ENCODE results near the gene KTN1.

Gene KTN1

DNA sequence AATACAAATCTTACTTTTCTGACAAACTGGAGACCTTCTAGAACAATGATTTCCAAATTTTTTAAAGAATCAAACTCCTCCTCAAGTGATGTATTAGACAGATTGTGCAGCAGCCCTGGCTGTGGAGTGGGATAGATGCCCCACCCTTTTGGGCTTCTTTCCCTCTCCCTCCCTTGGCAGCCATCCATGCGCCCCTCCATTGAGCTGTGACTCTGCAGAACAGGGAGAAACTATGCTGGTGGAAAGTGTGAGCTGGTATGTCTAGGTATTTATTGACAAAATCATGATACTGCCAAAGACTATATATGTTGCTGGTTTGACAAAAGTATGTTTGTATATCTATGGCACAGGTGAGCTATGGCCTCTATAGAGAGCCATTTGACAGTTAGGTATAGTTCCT lies 138.5 kb downstream of the KTN1 start:
- DNase-seq: no peak

DNA sequence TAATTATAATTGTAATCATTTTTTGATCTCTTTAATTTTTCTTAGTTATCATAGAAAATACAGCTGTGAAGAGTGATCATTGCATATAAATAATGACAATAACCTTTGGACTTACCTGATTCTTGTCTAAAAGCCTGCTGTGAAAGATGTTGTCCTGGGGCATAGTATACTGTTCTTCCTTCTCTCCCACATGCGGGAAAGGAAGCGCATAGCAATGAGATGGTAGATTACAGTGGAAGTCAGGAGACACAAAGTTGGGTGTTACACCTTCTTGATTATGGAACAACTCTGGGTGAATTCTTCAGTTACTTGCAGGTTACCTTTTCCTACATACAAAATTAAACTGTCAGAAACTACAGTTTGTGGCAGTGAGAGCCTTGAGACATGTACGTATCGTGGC lies 140.8 kb downstream of the KTN1 start:
- no peak for DNase-seq

DNA sequence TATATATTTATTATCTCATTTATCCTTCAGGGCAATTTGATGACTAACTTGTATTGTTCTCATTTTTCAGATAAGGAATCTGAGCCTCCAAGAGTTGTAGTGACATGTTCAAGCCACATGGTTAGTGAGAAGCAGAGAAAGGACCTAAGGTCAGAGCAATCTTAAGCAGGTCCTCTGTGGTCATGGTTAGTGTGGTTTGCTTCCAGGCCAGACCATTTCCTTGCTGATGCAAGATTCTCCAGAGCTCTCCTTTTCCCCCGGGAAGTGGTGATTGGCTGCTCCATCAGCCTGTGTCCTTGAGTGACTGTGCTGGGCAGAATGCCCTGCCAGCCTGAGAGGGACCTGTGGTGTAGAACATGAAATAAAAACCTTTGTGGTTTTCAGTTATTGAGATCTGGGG lies 141.3 kb downstream of the KTN1 start:
- no peak for DNase-seq

DNA sequence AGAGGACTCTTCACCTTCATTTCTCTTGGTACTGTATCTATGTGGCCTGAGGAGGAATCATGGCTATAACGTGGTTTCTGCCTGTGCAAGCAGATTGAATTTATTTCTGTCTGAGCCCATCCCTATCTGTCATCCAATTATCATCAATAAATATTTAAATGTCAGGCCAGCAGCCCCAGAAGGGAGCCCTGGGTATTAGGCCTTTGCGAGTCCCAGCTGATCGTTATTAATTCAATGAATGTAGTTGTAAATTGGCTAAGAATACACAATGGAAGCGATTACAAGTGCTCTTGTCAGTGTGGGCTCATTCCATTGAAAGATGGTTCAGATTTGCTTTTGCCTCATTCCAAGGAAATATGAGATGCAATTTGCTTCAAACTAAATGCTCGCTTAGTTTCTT lies 142.0 kb downstream of the KTN1 start:
- DNase-seq: no peak

DNA sequence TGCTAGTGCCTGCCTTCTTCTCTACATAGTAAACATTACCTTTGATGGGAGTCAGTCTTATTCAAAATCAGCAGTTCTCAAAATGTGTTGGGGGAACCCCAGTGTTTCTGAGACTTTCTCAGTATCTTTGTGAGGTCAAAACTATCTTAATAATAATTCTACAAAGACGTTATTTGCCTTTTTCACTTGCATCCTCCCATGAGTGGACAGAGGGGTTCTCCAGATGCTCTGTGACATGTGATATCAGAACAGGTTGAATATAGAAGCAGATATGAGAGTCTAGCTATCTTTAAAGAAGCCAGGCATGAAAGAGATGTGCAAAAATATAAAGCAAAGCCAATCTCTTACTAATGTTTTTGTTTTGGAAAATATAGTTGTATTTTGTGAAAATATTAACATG lies 144.7 kb downstream of the KTN1 start:
- no peak for DNase-seq

DNA sequence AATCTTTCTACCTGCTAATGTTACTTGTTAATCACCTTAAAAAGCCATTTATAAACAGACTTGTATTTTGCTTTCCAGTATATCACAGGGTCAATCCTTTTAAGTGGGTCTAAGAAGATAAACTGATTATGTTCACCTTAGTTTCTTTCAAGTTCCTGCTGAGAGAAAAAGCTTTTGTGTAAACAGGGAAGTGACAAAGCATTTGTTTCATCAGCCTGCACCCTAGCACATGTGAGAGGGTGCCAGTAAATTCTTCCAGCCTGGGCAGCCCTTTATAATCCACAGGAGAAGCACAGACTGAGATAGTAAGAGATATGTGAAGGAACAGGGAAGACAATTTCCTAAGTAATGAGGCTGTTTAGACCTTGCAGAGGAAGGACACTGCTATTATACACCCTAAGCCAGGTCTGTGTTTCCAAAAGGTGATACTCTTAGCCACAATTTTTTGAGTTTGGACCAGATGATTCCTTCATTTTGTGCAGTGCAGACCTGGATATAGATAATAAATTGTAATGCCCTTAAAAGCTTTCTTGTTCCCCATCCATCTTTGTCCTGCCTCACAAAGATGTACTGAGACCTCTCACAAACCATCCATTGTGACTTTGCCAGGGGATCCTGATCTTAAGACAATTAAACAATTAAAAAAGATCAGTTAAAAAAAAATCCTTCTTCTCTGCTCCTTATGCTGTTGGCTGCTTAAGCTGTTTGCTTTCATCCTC lies 150.7 kb downstream of the KTN1 start:
- DNase-seq: no peak

DNA sequence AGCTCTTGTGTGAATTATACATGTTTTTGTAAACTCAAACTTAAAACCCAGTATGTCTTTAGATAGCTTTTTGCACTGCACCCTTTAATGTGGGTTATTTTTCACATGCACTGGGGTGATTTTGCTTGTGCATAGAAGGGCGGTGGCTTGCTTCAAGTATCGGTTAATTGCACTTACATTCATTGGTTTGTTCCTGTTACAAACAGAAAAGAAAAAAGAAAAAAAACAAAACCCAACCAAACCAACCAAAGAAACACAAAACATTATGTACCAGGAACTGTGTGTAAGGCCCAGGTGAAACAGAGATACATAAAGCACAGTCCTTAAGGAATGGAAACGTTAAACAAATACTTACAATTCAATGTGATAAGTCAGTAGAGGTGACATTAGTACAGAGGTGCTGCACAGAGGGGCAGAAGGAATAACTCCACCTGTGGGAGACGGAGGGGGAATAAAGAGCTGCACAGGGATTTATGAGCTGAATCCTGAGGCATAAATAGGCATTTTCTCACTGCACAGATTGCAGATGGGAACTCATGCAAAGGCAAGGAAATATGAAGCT lies 151.4 kb downstream of the KTN1 start:
- no peak for DNase-seq

DNA sequence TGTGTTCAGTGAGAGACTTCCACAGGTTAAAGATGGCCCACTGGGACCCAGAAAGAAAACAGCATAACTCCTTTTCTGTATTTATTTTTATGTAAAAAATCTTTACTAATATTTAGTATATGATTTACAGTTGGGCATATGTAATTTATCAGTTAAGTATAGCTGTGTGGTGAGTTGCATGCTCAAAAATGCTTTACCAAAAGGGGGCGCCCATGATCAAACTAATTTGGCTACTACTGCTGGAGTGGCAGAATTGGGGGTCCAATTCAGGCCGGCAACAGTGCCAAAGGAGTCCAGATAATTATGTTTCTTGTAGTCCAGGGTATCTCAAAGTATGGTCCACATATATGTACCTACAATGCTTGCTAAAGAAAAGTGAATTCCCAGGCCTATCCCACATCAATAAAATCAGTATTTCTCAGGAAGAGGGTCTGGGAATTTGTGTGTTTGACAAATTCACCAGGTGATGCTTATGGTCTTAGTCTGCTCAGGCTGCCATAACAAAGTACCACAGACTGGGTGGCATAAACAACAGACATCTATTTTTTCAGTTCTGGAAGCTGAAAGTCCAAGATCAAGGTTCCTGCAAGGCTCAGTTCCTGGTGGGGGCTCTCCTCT lies 152.0 kb downstream of the KTN1 start:
- peak; percentile 27 for DNase-seq

DNA sequence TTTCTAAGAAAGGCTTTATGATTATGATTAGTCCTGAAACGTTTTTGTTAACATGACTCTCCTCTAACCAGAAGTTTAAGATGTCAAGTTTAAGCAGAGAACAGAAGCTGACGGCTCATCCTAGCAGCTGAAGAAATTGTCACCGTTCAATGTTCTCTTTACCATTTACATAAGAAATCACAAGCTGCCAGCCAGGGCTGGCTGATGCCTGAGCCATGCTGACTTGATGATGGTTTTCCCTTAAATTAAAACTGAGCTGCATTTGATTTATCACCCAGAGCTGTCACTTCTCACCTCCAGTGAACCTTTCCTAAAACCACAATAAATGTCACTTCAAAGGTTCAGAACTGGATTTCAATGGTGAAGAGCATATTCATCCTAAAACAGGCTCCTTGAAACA lies 153.6 kb downstream of the KTN1 start:
- no peak for DNase-seq

All from activated T-cell treated with anti-CD3 and anti-CD28 coated beads, Interleukin-2, amount 50 U/mL, for 1 hour (primary cell).